ENCODE results near the gene ZIC5.
A peak's percentile ranks its signal among the peaks of the same experiment; 100 is the strongest.

Gene ZIC5

GRCh38 chr13:99977912-99978798 lies 6.6 kb upstream of the ZIC5 start:
- H3K9ac ChIP-seq (ENCODE audit: low read depth, low read length, poor library complexity) = no peak overlapping the region
- no CpG with 5 or more reads among the region's 52 CpGs for WGBS, 2 donors (ENCODE audit: extremely low coverage in 2 of 2, insufficient read length in 2 of 2, insufficient replicate concordance in 1 of 2)
- peak overlapping the region; percentile 47 to 95 for H3K4me3 ChIP-seq (ENCODE audit: low read length in 2 of 2)
- H3K27me3 ChIP-seq (ENCODE audit: control insufficient read depth in 3 of 3, insufficient read depth in 3 of 3, low read depth in 1 of 3, low read length in 3 of 3) = peaks cover 0 to 26% (median under 1%) of the 10 kb centered on the region in 3 experiments
- H2AFZ ChIP-seq (ENCODE audit: low read length) = peak overlapping the region; percentile 35
- H2BK5ac ChIP-seq (ENCODE audit: low read length) = no peak overlapping the region
- no peak overlapping the region for H3K23ac ChIP-seq (ENCODE audit: low read depth, low read length, poor library complexity)
- no peak overlapping the region for H2BK15ac ChIP-seq (ENCODE audit: low read length)
- no peak for DNase-seq (ENCODE audit: low spot score)
- no peaks in the 10 kb centered on the region for H3K9me3 ChIP-seq (replicated peaks in 1 of 2; ENCODE audit: control insufficient read depth in 2 of 2, insufficient read depth in 1 of 2, low read depth in 1 of 2, low read length in 2 of 2)
- peaks cover 6 to 8% of the 10 kb centered on the region in 2 donors for H3K36me3 ChIP-seq (replicated peaks in 1 of 2; ENCODE audit: control insufficient read depth in 2 of 2, insufficient read depth in 2 of 2, low read length in 2 of 2)
- H2BK12ac ChIP-seq (ENCODE audit: low read length) = no peak overlapping the region
- peaks cover 5% of the 10 kb centered on the region for H3K79me1 ChIP-seq (ENCODE audit: low read depth, low read length)
- H2AK5ac ChIP-seq (ENCODE audit: low read depth, low read length) = no peak overlapping the region
- no peak overlapping the region for H3K18ac ChIP-seq (ENCODE audit: low read length)
- no peak overlapping the region for H3K14ac ChIP-seq (ENCODE audit: low read length)
- no peak overlapping the region for H3K27ac ChIP-seq (replicated peaks; ENCODE audit: low read length)
- H3K4me1 ChIP-seq (ENCODE audit: control insufficient read depth in 2 of 2, insufficient read depth in 1 of 2, low read depth in 1 of 2, low read length in 2 of 2) = peaks cover 8 to 15% of the 10 kb centered on the region in 2 donors
- peak overlapping the region; percentile 87 for H3K4me2 ChIP-seq (ENCODE audit: insufficient read depth, low read length, poor library complexity, severe bottlenecking)
- no peak overlapping the region for H2BK120ac ChIP-seq (ENCODE audit: low read depth, low read length)
- H3K4ac ChIP-seq (ENCODE audit: low read length) = no peak overlapping the region
- H4K91ac ChIP-seq (ENCODE audit: low read depth, low read length, poor library complexity) = no peak overlapping the region
- H4K8ac ChIP-seq (ENCODE audit: low read depth, low read length) = no peak overlapping the region

DNA sequence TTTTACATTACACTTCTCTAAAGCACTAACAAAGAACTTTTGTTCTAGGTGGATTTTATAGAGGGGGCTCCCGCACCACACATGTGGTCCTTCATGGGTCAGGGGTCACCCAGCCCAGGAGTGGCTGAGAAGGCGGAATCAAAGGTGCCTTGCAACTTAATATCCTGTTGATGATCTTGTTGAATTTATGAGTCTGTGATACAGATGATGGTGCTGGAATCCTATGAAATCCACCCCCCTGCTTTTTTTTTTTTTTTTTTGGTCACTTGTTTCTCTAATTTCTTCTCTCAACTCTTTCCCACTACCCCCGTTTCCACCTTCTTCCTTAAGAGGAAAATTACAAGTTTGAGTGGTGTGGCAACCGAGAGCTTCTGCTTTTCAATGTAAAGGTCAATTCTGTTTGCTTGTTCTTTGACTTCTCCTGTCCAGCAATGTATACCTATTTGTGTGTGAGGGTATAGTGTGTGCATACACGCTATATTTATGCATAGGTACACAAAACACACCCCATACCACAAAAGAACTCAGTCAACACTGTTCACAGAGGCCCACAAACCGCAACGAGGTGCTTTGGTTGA lies 5.9 kb upstream of the ZIC5 start:
- no peak overlapping the region for H2BK12ac ChIP-seq (ENCODE audit: low read length)
- no peak overlapping the region for H3K23ac ChIP-seq (ENCODE audit: low read depth, low read length, poor library complexity)
- H3K9ac ChIP-seq (ENCODE audit: low read depth, low read length, poor library complexity) = no peak overlapping the region
- no peak overlapping the region for H2AK5ac ChIP-seq (ENCODE audit: low read depth, low read length)
- WGBS, 2 donors (ENCODE audit: extremely low coverage in 2 of 2, insufficient read length in 2 of 2, insufficient replicate concordance in 1 of 2) = 80% methylated on average over 1 of the region's 7 CpGs; no CpG with 5 or more reads in 1 of the 2 donors
- H3K18ac ChIP-seq (ENCODE audit: low read length) = no peak overlapping the region
- no peak overlapping the region for H4K8ac ChIP-seq (ENCODE audit: low read depth, low read length)
- peak overlapping the region in 1 of 2 donors; percentile 95 for H3K4me3 ChIP-seq (ENCODE audit: low read length in 2 of 2)
- no peak overlapping the region for H3K27ac ChIP-seq (replicated peaks; ENCODE audit: low read length)
- peaks cover 0 to 30% (median 5%) of the 10 kb centered on the region in 3 experiments for H3K27me3 ChIP-seq (ENCODE audit: control insufficient read depth in 3 of 3, insufficient read depth in 3 of 3, low read depth in 1 of 3, low read length in 3 of 3)
- H3K4ac ChIP-seq (ENCODE audit: low read length) = no peak overlapping the region
- H3K14ac ChIP-seq (ENCODE audit: low read length) = no peak overlapping the region
- H3K9me3 ChIP-seq (replicated peaks in 1 of 2; ENCODE audit: control insufficient read depth in 2 of 2, insufficient read depth in 1 of 2, low read depth in 1 of 2, low read length in 2 of 2) = no peaks in the 10 kb centered on the region
- DNase-seq (ENCODE audit: low spot score) = no peak
- H4K91ac ChIP-seq (ENCODE audit: low read depth, low read length, poor library complexity) = no peak overlapping the region
- H3K36me3 ChIP-seq (replicated peaks in 1 of 2; ENCODE audit: control insufficient read depth in 2 of 2, insufficient read depth in 2 of 2, low read length in 2 of 2) = peaks cover 0 to under 1% of the 10 kb centered on the region in 2 donors
- H3K79me1 ChIP-seq (ENCODE audit: low read depth, low read length) = peaks cover 4% of the 10 kb centered on the region
- no peak overlapping the region for H2BK5ac ChIP-seq (ENCODE audit: low read length)
- H2BK15ac ChIP-seq (ENCODE audit: low read length) = no peak overlapping the region
- no peak overlapping the region for H2BK120ac ChIP-seq (ENCODE audit: low read depth, low read length)
- H3K4me1 ChIP-seq (ENCODE audit: control insufficient read depth in 2 of 2, insufficient read depth in 1 of 2, low read depth in 1 of 2, low read length in 2 of 2) = peaks cover 8 to 15% of the 10 kb centered on the region in 2 donors
- no peak overlapping the region for H3K4me2 ChIP-seq (ENCODE audit: insufficient read depth, low read length, poor library complexity, severe bottlenecking)
- peak overlapping the region; percentile 35 for H2AFZ ChIP-seq (ENCODE audit: low read length)

- peaks cover 4% of the 10 kb centered on the region for H3K79me1 ChIP-seq (ENCODE audit: low read depth, low read length)
- H2BK12ac ChIP-seq (ENCODE audit: low read length) = no peak overlapping the region
- no peak overlapping the region for H3K23ac ChIP-seq (ENCODE audit: low read depth, low read length, poor library complexity)
- H2BK5ac ChIP-seq (ENCODE audit: low read length) = no peak overlapping the region
- no peak overlapping the region for H2AFZ ChIP-seq (ENCODE audit: low read length)
- no peak overlapping the region for H3K18ac ChIP-seq (ENCODE audit: low read length)
- no peaks in the 10 kb centered on the region for H3K9me3 ChIP-seq (replicated peaks in 1 of 2; ENCODE audit: control insufficient read depth in 2 of 2, insufficient read depth in 1 of 2, low read depth in 1 of 2, low read length in 2 of 2)
- H3K4ac ChIP-seq (ENCODE audit: low read length) = no peak overlapping the region
- no CpG with 5 or more reads among the region's 5 CpGs for WGBS, 2 donors (ENCODE audit: extremely low coverage in 2 of 2, insufficient read length in 2 of 2, insufficient replicate concordance in 1 of 2)
- H3K27me3 ChIP-seq (ENCODE audit: control insufficient read depth in 3 of 3, insufficient read depth in 3 of 3, low read depth in 1 of 3, low read length in 3 of 3) = peaks cover 0 to 36% (median 5%) of the 10 kb centered on the region in 3 experiments
- H3K4me3 ChIP-seq (ENCODE audit: low read length in 2 of 2) = no peak overlapping the region
- no peaks in the 10 kb centered on the region for H3K36me3 ChIP-seq (replicated peaks in 1 of 2; ENCODE audit: control insufficient read depth in 2 of 2, insufficient read depth in 2 of 2, low read length in 2 of 2)
- DNase-seq (ENCODE audit: low spot score) = no peak
- peaks cover 12 to 18% of the 10 kb centered on the region in 2 donors for H3K4me1 ChIP-seq (ENCODE audit: control insufficient read depth in 2 of 2, insufficient read depth in 1 of 2, low read depth in 1 of 2, low read length in 2 of 2)
- H3K14ac ChIP-seq (ENCODE audit: low read length) = no peak overlapping the region
- no peak overlapping the region for H4K8ac ChIP-seq (ENCODE audit: low read depth, low read length)
- H3K4me2 ChIP-seq (ENCODE audit: insufficient read depth, low read length, poor library complexity, severe bottlenecking) = no peak overlapping the region
- H3K27ac ChIP-seq (replicated peaks; ENCODE audit: low read length) = no peak overlapping the region
- H3K9ac ChIP-seq (ENCODE audit: low read depth, low read length, poor library complexity) = no peak overlapping the region
- no peak overlapping the region for H4K91ac ChIP-seq (ENCODE audit: low read depth, low read length, poor library complexity)
- no peak overlapping the region for H2AK5ac ChIP-seq (ENCODE audit: low read depth, low read length)
- H2BK15ac ChIP-seq (ENCODE audit: low read length) = no peak overlapping the region
- no peak overlapping the region for H2BK120ac ChIP-seq (ENCODE audit: low read depth, low read length)
Measured at GRCh38 chr13:99976575-99976974, 5.0 kb upstream of the ZIC5 start.

GRCh38 chr13:99975626-99976025 lies 4.1 kb upstream of the ZIC5 start:
- H3K18ac ChIP-seq (ENCODE audit: low read length) = peak overlapping the region; percentile 92
- H3K4me3 ChIP-seq (ENCODE audit: low read length in 2 of 2) = no peak overlapping the region
- H2BK15ac ChIP-seq (ENCODE audit: low read length) = no peak overlapping the region
- H2AFZ ChIP-seq (ENCODE audit: low read length) = no peak overlapping the region
- no peak overlapping the region for H2BK5ac ChIP-seq (ENCODE audit: low read length)
- H3K14ac ChIP-seq (ENCODE audit: low read length) = no peak overlapping the region
- peaks cover 8% of the 10 kb centered on the region for H3K79me1 ChIP-seq (ENCODE audit: low read depth, low read length)
- no peak overlapping the region for H2BK120ac ChIP-seq (ENCODE audit: low read depth, low read length)
- H3K36me3 ChIP-seq (replicated peaks in 1 of 2; ENCODE audit: control insufficient read depth in 2 of 2, insufficient read depth in 2 of 2, low read length in 2 of 2) = no peaks in the 10 kb centered on the region
- no peak overlapping the region for H4K8ac ChIP-seq (ENCODE audit: low read depth, low read length)
- no peak overlapping the region for H3K27ac ChIP-seq (replicated peaks; ENCODE audit: low read length)
- H4K91ac ChIP-seq (ENCODE audit: low read depth, low read length, poor library complexity) = no peak overlapping the region
- no peak overlapping the region for H3K9ac ChIP-seq (ENCODE audit: low read depth, low read length, poor library complexity)
- no peak overlapping the region for H3K4ac ChIP-seq (ENCODE audit: low read length)
- peaks cover 0 to 36% (median 5%) of the 10 kb centered on the region in 3 experiments for H3K27me3 ChIP-seq (ENCODE audit: control insufficient read depth in 3 of 3, insufficient read depth in 3 of 3, low read depth in 1 of 3, low read length in 3 of 3)
- H3K4me1 ChIP-seq (ENCODE audit: control insufficient read depth in 2 of 2, insufficient read depth in 1 of 2, low read depth in 1 of 2, low read length in 2 of 2) = peaks cover 12 to 18% of the 10 kb centered on the region in 2 donors
- no peak for DNase-seq (ENCODE audit: low spot score)
- WGBS, 2 donors (ENCODE audit: extremely low coverage in 2 of 2, insufficient read length in 2 of 2, insufficient replicate concordance in 1 of 2) = no CpG with 5 or more reads among the region's 19 CpGs
- no peak overlapping the region for H2BK12ac ChIP-seq (ENCODE audit: low read length)
- no peak overlapping the region for H3K23ac ChIP-seq (ENCODE audit: low read depth, low read length, poor library complexity)
- peak overlapping the region; percentile 98 for H2AK5ac ChIP-seq (ENCODE audit: low read depth, low read length)
- no peak overlapping the region for H3K4me2 ChIP-seq (ENCODE audit: insufficient read depth, low read length, poor library complexity, severe bottlenecking)
- no peaks in the 10 kb centered on the region for H3K9me3 ChIP-seq (replicated peaks in 1 of 2; ENCODE audit: control insufficient read depth in 2 of 2, insufficient read depth in 1 of 2, low read depth in 1 of 2, low read length in 2 of 2)

Measured in neuronal stem cell (in vitro differentiated cells).